HCT116 (cell line): ENCODE measurements around the gene PWWP2B.

Experiments
- ATF3 ChIP-seq: IDR thresholded peaks from 2 replicates; pipeline ENCODE4 v1.6.1; 2012
- CEBPB ChIP-seq: IDR thresholded peaks from 2 replicates; pipeline ENCODE4 v1.6.1; 2012; ENCODE audit warnings: low read depth
- CTCF ChIP-seq, 3 experiments: fragments of 200-600 bp in 1 of 3; sonication (generic) in 1 of 3; IDR thresholded peaks in 2 of 3; conservative IDR thresholded peaks in 1 of 3; 2 replicates each; pipeline ENCODE4 v1.5.1; 2012 to 2017; ENCODE audit warnings: low read depth in 2 of 3, low read length in 2 of 3, antibody characterized with exemption in 1 of 3, borderline replicate concordance in 1 of 3, control low read depth in 1 of 3, mild to moderate bottlenecking in 1 of 3, mixed read lengths in 1 of 3, mixed run types in 1 of 3, moderate library complexity in 1 of 3; ENCODE audit not compliant: insufficient read depth in 1 of 3
- EZH2 ChIP-seq: fragments of 200-600 bp; sonication (generic); IDR thresholded peaks from 2 replicates; pipeline ENCODE4 v1.6.1; 2017; ENCODE audit warnings: antibody characterized with exemption, mixed run types
- FOSL1 ChIP-seq: IDR thresholded peaks from 2 replicates; pipeline ENCODE4 v1.6.1; 2012; ENCODE audit warnings: low read depth
- POLR2A ChIP-seq: IDR thresholded peaks from 2 replicates; pipeline ENCODE4 v1.7.0; 2011; ENCODE audit warnings: borderline replicate concordance; ENCODE audit not compliant: insufficient read depth, insufficient read length; ENCODE audit errors: extremely low read depth
- POLR2AphosphoS5 ChIP-seq: IDR thresholded peaks from 2 replicates; pipeline ENCODE4 v1.6.1; 2011; ENCODE audit warnings: mild to moderate bottlenecking, low read depth, low read length, moderate library complexity
- SIN3A ChIP-seq: IDR thresholded peaks from 2 replicates; pipeline ENCODE4 v1.6.1; 2012; ENCODE audit warnings: low read depth
- YY1 ChIP-seq: IDR thresholded peaks from 2 replicates; pipeline ENCODE4 v1.6.1; 2011; ENCODE audit warnings: low read length, low read depth, moderate library complexity, mild to moderate bottlenecking; ENCODE audit not compliant: insufficient replicate concordance; ENCODE audit errors: extremely low read depth

GRCh38 chr10:132370426-132371340 is 26.3 kb upstream of the PWWP2B start:
- TF ChIP-seq ATF3 (no peak), CTCF (IDR thresholded peaks at IDR 0.05 in 2 of 3, conservative IDR thresholded peaks at IDR 0.05 in 1 of 3; ENCODE audit: borderline replicate concordance in 1 of 3, insufficient read depth in 1 of 3, low read depth in 2 of 3, low read length in 2 of 3) (no peak), POLR2A (no peak), EZH2 (no peak), CEBPB (no peak), SIN3A (no peak), POLR2AphosphoS5 (no peak), FOSL1 (no peak), YY1 (no peak)
